Left ventricle myocardium inferior (tissue), 1 donor: ENCODE measurements around the gene YARS1. TPM values are rescaled to one million over a fixed set of nuclear protein-coding genes. Genes with fewer than 3 reads are reported as not detected.

Experiments used
- DNase-seq: peaks from one replicate; pipeline ENCODE4 v3.0.0-alpha.2; 2020
- H3K27ac ChIP-seq: fragments of 200-600 bp; replicated peaks from 2 replicates; pipeline ENCODE4 v1.8.0; 2021
- H3K27me3 ChIP-seq: fragments of 200-600 bp; 2 replicates; pipeline ENCODE4 v1.8.0; 2021; ENCODE audit warnings: low read depth
- H3K36me3 ChIP-seq: fragments of 200-600 bp; 2 replicates; pipeline ENCODE4 v1.8.0; 2021
- H3K4me1 ChIP-seq: fragments of 200-600 bp; 2 replicates; pipeline ENCODE4 v1.8.0; 2021
- H3K4me3 ChIP-seq: fragments of 200-600 bp; 2 replicates; pipeline ENCODE4 v1.8.0; 2021; ENCODE audit warnings: mild to moderate bottlenecking, moderate library complexity
- H3K9me3 ChIP-seq: fragments of 200-600 bp; replicated peaks from 2 replicates; pipeline ENCODE4 v1.8.0; 2021
- intact Hi-C: fragments of 100-400 bp; cut with micrococcal nuclease; formaldehyde crosslinking; loops from one replicate; pipeline ENCODE4 v1.11.0; 2022
- total RNA-seq: library from RNA; stranded (reverse); fragmentation: NEBNext Ultra II Directional; extraction: Animal tissue kit (Norgen Biotek cat#: 25700); gene quantifications from one replicate; pipeline ENCODE4 v1.2.1, GENCODE V29; 2021
- TF ChIP-seq, protein P1 (sequence below): fragments of 200-600 bp; IDR thresholded peaks from 2 replicates; pipeline ENCODE4 v1.8.0; 2021; ENCODE audit warnings: antibody characterized with exemption, mild to moderate bottlenecking, borderline replicate concordance
- donor health status: DM: no; HTN: yes; CAD: no; lungs with severe emphysema.

The YARS1 gene
- total RNA-seq, 1 donor from 2014 or later = 35.5 TPM

DNA sequence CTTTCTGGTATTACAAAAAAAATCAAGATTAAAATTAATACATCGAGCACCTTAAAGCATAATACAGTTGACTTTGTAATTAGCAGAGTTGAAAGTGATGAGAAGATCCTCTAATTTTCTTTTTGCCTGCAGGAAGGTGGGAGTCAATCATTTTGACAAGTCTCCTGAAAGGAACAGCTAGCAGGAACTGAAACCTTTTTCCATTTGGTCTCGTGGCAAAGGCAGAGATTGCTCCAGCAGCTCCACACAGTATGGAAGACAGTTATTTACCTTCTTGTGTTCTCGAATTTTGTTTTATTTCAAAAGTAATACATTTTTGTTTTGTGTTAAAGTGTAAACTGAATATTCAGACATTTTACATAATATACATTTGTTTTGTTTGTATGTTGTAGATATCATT lies 8.0 kb upstream of the YARS1 start:
- TF ChIP-seq, protein P1, sequence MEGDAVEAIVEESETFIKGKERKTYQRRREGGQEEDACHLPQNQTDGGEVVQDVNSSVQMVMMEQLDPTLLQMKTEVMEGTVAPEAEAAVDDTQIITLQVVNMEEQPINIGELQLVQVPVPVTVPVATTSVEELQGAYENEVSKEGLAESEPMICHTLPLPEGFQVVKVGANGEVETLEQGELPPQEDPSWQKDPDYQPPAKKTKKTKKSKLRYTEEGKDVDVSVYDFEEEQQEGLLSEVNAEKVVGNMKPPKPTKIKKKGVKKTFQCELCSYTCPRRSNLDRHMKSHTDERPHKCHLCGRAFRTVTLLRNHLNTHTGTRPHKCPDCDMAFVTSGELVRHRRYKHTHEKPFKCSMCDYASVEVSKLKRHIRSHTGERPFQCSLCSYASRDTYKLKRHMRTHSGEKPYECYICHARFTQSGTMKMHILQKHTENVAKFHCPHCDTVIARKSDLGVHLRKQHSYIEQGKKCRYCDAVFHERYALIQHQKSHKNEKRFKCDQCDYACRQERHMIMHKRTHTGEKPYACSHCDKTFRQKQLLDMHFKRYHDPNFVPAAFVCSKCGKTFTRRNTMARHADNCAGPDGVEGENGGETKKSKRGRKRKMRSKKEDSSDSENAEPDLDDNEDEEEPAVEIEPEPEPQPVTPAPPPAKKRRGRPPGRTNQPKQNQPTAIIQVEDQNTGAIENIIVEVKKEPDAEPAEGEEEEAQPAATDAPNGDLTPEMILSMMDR = no peak
- peaks cover 6% of the 10 kb centered on the region for H3K4me1 ChIP-seq
- no peaks in the 10 kb centered on the region for H3K27me3 ChIP-seq
- no peak overlapping the region for H3K27ac ChIP-seq
- intact Hi-C loops = no loop called here
- no peak for DNase-seq
- no peak overlapping the region for H3K4me3 ChIP-seq
- no peaks in the 10 kb centered on the region for H3K9me3 ChIP-seq
- peaks cover 51% of the 10 kb centered on the region for H3K36me3 ChIP-seq

DNA sequence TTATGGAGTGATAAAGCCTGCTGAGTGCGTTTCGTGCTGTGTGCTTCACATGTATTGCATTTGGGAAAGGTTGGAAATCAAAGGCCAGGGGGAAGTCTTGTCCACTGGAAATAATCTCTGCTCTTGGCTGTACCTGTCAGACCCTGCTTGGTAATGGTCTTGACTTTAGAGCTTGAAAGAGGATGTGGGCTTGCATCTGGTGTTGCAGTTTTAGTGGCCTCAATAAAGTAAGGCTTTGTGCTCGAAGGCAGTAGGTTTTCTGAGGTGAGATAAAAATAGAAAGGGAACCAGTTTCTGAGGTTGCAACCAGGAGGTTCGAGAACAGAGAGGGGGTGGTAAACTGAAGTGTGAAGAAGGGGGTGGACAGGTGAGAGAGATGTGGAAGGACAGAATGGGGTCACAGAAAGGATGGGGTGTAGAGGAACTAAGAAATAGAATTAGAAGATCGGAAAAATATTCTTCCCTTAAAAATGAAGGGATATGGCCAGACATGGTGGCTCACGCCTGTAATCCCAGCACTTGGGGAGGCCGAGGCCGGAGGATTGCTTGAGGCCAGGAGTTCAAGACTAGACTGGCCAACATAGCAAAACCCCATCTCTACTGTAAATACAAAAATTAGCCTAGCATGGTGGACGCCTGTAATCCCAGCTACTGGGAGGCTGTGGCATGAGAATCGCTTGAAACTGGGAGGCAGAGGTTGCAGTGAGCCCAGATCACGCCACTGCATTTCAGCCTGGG lies 1.8 kb upstream of the YARS1 start:
- Histone ChIP-seq H3K4me1 (peaks cover 61% of the 10 kb centered on the region), H3K9me3 (no peaks in the 10 kb centered on the region), H3K27ac (peak overlapping the region; percentile 98), H3K36me3 (no peaks in the 10 kb centered on the region), H3K27me3 (no peaks in the 10 kb centered on the region), H3K4me3 (peak overlapping the region; percentile 94)
- no peak for DNase-seq
- TF ChIP-seq, protein P1 = no peak
- intact Hi-C loops = no loop called here

DNA sequence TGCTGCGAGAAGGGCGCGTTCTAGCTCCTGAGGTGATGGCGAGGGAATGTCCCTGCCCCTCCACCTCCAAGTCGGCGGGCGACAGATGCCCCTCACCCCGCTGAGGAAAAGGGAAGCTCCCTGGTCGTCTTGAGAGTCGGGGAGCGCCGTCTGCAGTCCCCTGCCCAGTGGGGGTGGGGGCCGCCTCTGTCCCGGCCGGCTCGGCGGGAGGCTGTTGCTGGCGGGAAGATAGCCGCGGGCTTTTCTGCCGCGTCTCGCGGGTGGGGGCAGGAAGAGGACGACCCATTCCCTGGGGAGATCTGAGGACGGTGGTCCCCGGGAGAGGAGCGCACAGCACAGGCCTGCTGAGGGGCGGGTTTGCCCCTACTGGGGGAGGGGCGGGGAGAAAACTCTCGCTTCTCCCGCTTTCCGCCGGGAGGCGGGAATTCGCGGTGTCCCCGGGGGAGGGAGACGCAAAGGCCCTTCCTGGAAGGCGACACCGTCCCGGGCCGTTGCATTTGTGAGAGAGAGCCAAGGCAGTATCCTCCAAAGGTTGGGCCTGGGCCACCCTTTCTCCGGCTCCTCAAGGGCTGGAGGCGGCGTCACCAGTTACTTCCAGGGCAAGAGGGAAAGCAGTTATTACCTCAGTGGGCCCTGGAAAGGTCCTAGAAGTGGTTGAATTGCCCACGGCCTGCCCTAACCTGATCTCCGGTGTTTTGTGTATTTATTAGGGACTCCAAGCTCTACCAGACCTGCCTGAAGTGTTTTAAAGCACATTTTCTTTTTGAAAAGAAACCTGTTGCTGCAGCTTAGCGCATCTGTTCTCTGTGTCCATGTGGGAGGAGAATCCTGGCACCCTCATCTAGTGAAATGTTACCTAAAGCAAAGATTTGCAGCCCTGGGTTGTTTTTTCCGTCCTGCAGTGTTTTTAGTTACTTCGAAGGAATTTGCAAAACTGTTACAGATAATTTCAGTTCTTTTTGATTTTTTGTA lies 943 bp upstream of the YARS1 start:
- no peaks in the 10 kb centered on the region for H3K36me3 ChIP-seq
- peak overlapping the region; percentile 94 for H3K4me3 ChIP-seq
- H3K27me3 ChIP-seq = no peaks in the 10 kb centered on the region
- peak overlapping the region; percentile 98 for H3K27ac ChIP-seq
- intact Hi-C loops = no loop called here
- peak; percentile 83 for DNase-seq
- H3K4me1 ChIP-seq = peaks cover 68% of the 10 kb centered on the region
- no peaks in the 10 kb centered on the region for H3K9me3 ChIP-seq
- TF ChIP-seq, protein P1 = peak; percentile 21

- Histone ChIP-seq H3K27ac (peak overlapping the region; percentile 98), H3K9me3 (no peaks in the 10 kb centered on the region), H3K36me3 (no peaks in the 10 kb centered on the region), H3K4me3 (peak overlapping the region; percentile 94), H3K4me1 (peaks cover 78% of the 10 kb centered on the region), H3K27me3 (no peaks in the 10 kb centered on the region)
- intact Hi-C loops = no loop called here
- TF ChIP-seq, protein P1 = no peak
- no peak for DNase-seq
Observed at GRCh38 chr1:32816676-32817158, 441 bp downstream of the YARS1 start.

GRCh38 chr1:32813941-32814739 lies 3.0 kb downstream of the YARS1 start:
- DNase-seq = no peak
- Histone ChIP-seq H3K4me3 (no peak overlapping the region), H3K4me1 (peaks cover 65% of the 10 kb centered on the region), H3K27ac (no peak overlapping the region), H3K36me3 (peaks cover 17% of the 10 kb centered on the region), H3K9me3 (no peaks in the 10 kb centered on the region), H3K27me3 (no peaks in the 10 kb centered on the region)
- TF ChIP-seq, protein P1 = no peak
- intact Hi-C loops = no loop called here
